Endothelial cell (in vitro differentiated cells): Measurements from ENCODE around the gene NOS1AP. TPM values are rescaled to one million over a fixed set of nuclear protein-coding genes. Genes with fewer than 3 reads are reported as not detected.

Source experiments
- DNase-seq: peaks from one replicate; pipeline ENCODE4 v3.0.0; 2021; ENCODE audit warnings: low spot score
- H3K27ac Mint-ChIP-seq: one replicate; pipeline ENCODE4 v1.8.0; 2021; ENCODE audit warnings: mixed read lengths, inconsistent platforms; ENCODE audit not compliant: unreplicated experiment
- H3K27me3 Mint-ChIP-seq: one replicate; pipeline ENCODE4 v1.8.0; 2021; ENCODE audit warnings: mild to moderate bottlenecking, moderate library complexity, mixed read lengths, inconsistent platforms; ENCODE audit not compliant: unreplicated experiment
- H3K36me3 Mint-ChIP-seq: one replicate; pipeline ENCODE4 v1.8.0; 2021; ENCODE audit warnings: mild to moderate bottlenecking, low read depth, mixed read lengths, inconsistent platforms; ENCODE audit not compliant: unreplicated experiment
- H3K4me1 Mint-ChIP-seq: one replicate; pipeline ENCODE4 v1.8.0; 2021; ENCODE audit warnings: mild to moderate bottlenecking, mixed read lengths, inconsistent platforms; ENCODE audit not compliant: unreplicated experiment
- H3K4me3 Mint-ChIP-seq: one replicate; pipeline ENCODE4 v1.8.0; 2021; ENCODE audit warnings: mild to moderate bottlenecking, mixed read lengths, inconsistent platforms; ENCODE audit not compliant: unreplicated experiment
- H3K9me3 Mint-ChIP-seq: one replicate; pipeline ENCODE4 v1.8.0; 2021; ENCODE audit warnings: mixed read lengths, inconsistent platforms; ENCODE audit not compliant: unreplicated experiment
- CTCF ChIP-seq: fragments of 200-600 bp; sonication (generic); IDR thresholded peaks from one replicate; pipeline ENCODE4 v1.5.0; 2021; ENCODE audit warnings: antibody characterized with exemption; ENCODE audit not compliant: unreplicated experiment
- total RNA-seq: library from RNA; stranded (reverse); fragmentation: NEBNext Ultra II Directional; extraction: Animal tissue kit (Norgen Biotek cat#: 25700); gene quantifications from one replicate; pipeline ENCODE4 v1.2.1, GENCODE V29; 2021; ENCODE audit not compliant: unreplicated experiment

Gene NOS1AP
- total RNA-seq, 1 donor from 2014 or later, result 19.8 TPM

- H3K36me3 Mint-ChIP-seq, result no peaks in the 10 kb centered on the region
- no peak for TF ChIP-seq CTCF
- no peak overlapping the region for H3K27ac Mint-ChIP-seq
- no peaks in the 10 kb centered on the region for H3K27me3 Mint-ChIP-seq
- H3K4me3 Mint-ChIP-seq, result no peak overlapping the region
- no peak for DNase-seq
- peaks cover 11% of the 10 kb centered on the region for H3K4me1 Mint-ChIP-seq
- H3K9me3 Mint-ChIP-seq, result no peaks in the 10 kb centered on the region
Measured at GRCh38 chr1:162397039-162397448, 327.6 kb downstream of the NOS1AP start.

- TF ChIP-seq CTCF, result no peak
- Mint-ChIP-seq H3K36me3 (no peaks in the 10 kb centered on the region), H3K27me3 (no peaks in the 10 kb centered on the region), H3K9me3 (no peaks in the 10 kb centered on the region), H3K27ac (no peak overlapping the region), H3K4me3 (no peak overlapping the region), H3K4me1 (peaks cover 11% of the 10 kb centered on the region)
- no peak for DNase-seq
Measured at GRCh38 chr1:162397943-162398560, 328.6 kb downstream of the NOS1AP start.

- H3K4me3 Mint-ChIP-seq, result no peak overlapping the region
- H3K36me3 Mint-ChIP-seq, result no peaks in the 10 kb centered on the region
- DNase-seq, result no peak
Measured at GRCh38 chr1:162398999-162399580, 329.6 kb downstream of the NOS1AP start.

GRCh38 chr1:162400790-162401355 is 331.4 kb downstream of the NOS1AP start:
- no peaks in the 10 kb centered on the region for H3K9me3 Mint-ChIP-seq
- H3K4me1 Mint-ChIP-seq, result peaks cover 11% of the 10 kb centered on the region
- TF ChIP-seq CTCF, result no peak
- H3K27ac Mint-ChIP-seq, result no peak overlapping the region
- no peaks in the 10 kb centered on the region for H3K36me3 Mint-ChIP-seq
- no peak for DNase-seq
- no peak overlapping the region for H3K4me3 Mint-ChIP-seq
- H3K27me3 Mint-ChIP-seq, result no peaks in the 10 kb centered on the region

More at GRCh38 chr1:162398999-162399580, 329.6 kb downstream of the NOS1AP start:
- H3K4me1 Mint-ChIP-seq, result peaks cover 11% of the 10 kb centered on the region
- TF ChIP-seq CTCF, result no peak
- no peaks in the 10 kb centered on the region for H3K9me3 Mint-ChIP-seq
- no peak overlapping the region for H3K27ac Mint-ChIP-seq
- no peaks in the 10 kb centered on the region for H3K27me3 Mint-ChIP-seq

- H3K9me3 Mint-ChIP-seq, result no peaks in the 10 kb centered on the region
- no peaks in the 10 kb centered on the region for H3K36me3 Mint-ChIP-seq
- H3K27ac Mint-ChIP-seq, result no peak overlapping the region
- no peaks in the 10 kb centered on the region for H3K27me3 Mint-ChIP-seq
- no peaks in the 10 kb centered on the region for H3K4me1 Mint-ChIP-seq
- no peak overlapping the region for H3K4me3 Mint-ChIP-seq
- no peak for TF ChIP-seq CTCF
- DNase-seq, result no peak
Measured at GRCh38 chr1:162404550-162405160, 335.2 kb downstream of the NOS1AP start.
